SU-DHL-6 (cell line): ENCODE results near the gene OR2H2.

Experiments
- H2AFZ ChIP-seq: fragments of 200-600 bp; sonication (generic); 2 replicates; pipeline ENCODE4 v1.6.1; 2014; ENCODE audit warnings: low read depth, mild to moderate bottlenecking, moderate library complexity, mixed read lengths, antibody characterized with exemption, low read length; ENCODE audit not compliant: severe bottlenecking
- H3F3A ChIP-seq: fragments of 200-600 bp; shearing (Covaris generic); 2 replicates; pipeline ENCODE4 v1.6.0; 2016; ENCODE audit warnings: antibody characterized with exemption, mild to moderate bottlenecking; ENCODE audit not compliant: insufficient read depth
- H3K27ac ChIP-seq: fragments of 200-600 bp; sonication (generic); 2 replicates; pipeline ENCODE4 v1.5.1; 2016; ENCODE audit warnings: low read depth, mild to moderate bottlenecking, low read length, moderate library complexity, mixed read lengths
- H3K27me3 ChIP-seq: fragments of 200-600 bp; sonication (generic), shearing (Covaris generic); 2 replicates; pipeline ENCODE4 v1.6.0; 2014; ENCODE audit warnings: mild to moderate bottlenecking, low read length
- H3K36me3 ChIP-seq: fragments of 200-600 bp; sonication (generic); 2 replicates; pipeline ENCODE4 v1.6.1; 2014; ENCODE audit warnings: mild to moderate bottlenecking, low read length, mixed read lengths
- H3K4me2 ChIP-seq: fragments of 300-600, 200-600 bp; shearing (Covaris generic), sonication (generic); 2 replicates; pipeline ENCODE4 v1.6.0; 2014; ENCODE audit warnings: low read length, low read depth, mild to moderate bottlenecking; ENCODE audit not compliant: poor library complexity, severe bottlenecking
- H3K4me3 ChIP-seq: fragments of 200-600 bp; sonication (generic); 2 replicates; pipeline ENCODE4 v1.5.1; 2014; ENCODE audit warnings: antibody characterized with exemption, low read length, mild to moderate bottlenecking, mixed read lengths; ENCODE audit not compliant: insufficient read depth, poor library complexity, severe bottlenecking
- H3K79me2 ChIP-seq: fragments of 200-600 bp; sonication (generic); 2 replicates; pipeline ENCODE4 v1.6.1; 2014; ENCODE audit warnings: mild to moderate bottlenecking, low read length, moderate library complexity; ENCODE audit not compliant: insufficient read depth
- H3K9ac ChIP-seq: fragments of 200-600 bp; sonication (generic); 2 replicates; pipeline ENCODE4 v1.7.0; 2014; ENCODE audit warnings: mild to moderate bottlenecking, low read length
- H3K9me2 ChIP-seq: fragments of 200-600 bp; sonication (generic); replicated peaks from 2 replicates; pipeline ENCODE4 v1.6.1; 2014; ENCODE audit warnings: low read length; ENCODE audit not compliant: insufficient read depth
- H3K9me3 ChIP-seq: fragments of 200-600 bp; sonication (generic); 2 replicates; pipeline ENCODE4 v1.6.1; 2014; ENCODE audit warnings: low read length, mixed read lengths; ENCODE audit not compliant: insufficient read depth
- H4K20me1 ChIP-seq: fragments of 200-600 bp; sonication (generic); 2 replicates; pipeline ENCODE4 v1.6.1; 2014; ENCODE audit warnings: low read depth, mild to moderate bottlenecking, antibody characterized with exemption, low read length, moderate library complexity, mixed read lengths
- EZH2phosphoT487 ChIP-seq: fragments of 200-600 bp; sonication (generic), shearing (Covaris generic); conservative IDR thresholded peaks from 2 replicates; pipeline ENCODE4 v1.6.1; 2018; ENCODE audit warnings: mild to moderate bottlenecking, antibody characterized with exemption, low read length, moderate library complexity, mixed read lengths
- TF ChIP-seq, protein P1 (sequence below): fragments of 200-600 bp; sonication (generic); IDR thresholded peaks from one replicate; pipeline ENCODE4 v1.5.1; 2017; ENCODE audit warnings: antibody characterized with exemption, mild to moderate bottlenecking, low read length, moderate library complexity; ENCODE audit not compliant: insufficient read depth, poor library complexity, severe bottlenecking

The OR2H2 gene

DNA sequence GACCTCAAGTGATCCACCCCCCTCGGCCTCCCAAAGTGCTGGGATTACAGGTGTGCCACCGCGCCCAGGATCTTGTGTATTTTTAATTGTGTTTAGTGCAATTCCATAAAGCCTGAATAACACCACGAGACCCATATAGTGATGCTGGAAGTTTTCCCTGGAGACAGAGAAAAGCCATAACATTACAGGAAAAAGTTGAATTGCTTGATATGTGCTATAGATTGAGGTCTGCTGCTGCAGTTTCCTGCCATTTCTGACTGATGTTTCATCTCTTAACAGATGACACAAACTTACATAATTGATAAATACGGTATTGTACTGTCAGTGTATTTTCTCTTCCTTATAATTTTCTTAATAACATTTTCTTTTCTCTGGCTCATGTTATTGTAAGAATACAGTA lies 18.1 kb upstream of the OR2H2 start:
- Histone ChIP-seq H2AFZ (no peak overlapping the region), H3K79me2 (no peaks in the 10 kb centered on the region), H3F3A (no peaks in the 10 kb centered on the region), H3K36me3 (no peaks in the 10 kb centered on the region), H3K4me2 (no peak overlapping the region), H3K27me3 (0 out of 2 replicates have a peak, but pooled peaks cover 3% of the 10 kb centered on the region), H3K9me2 (no peaks in the 10 kb centered on the region), H3K4me3 (no peak overlapping the region), H3K27ac (no peak overlapping the region), H3K9ac (no peak overlapping the region), H3K9me3 (no peaks in the 10 kb centered on the region), H4K20me1 (no peaks in the 10 kb centered on the region)
- TF ChIP-seq, protein P1, sequence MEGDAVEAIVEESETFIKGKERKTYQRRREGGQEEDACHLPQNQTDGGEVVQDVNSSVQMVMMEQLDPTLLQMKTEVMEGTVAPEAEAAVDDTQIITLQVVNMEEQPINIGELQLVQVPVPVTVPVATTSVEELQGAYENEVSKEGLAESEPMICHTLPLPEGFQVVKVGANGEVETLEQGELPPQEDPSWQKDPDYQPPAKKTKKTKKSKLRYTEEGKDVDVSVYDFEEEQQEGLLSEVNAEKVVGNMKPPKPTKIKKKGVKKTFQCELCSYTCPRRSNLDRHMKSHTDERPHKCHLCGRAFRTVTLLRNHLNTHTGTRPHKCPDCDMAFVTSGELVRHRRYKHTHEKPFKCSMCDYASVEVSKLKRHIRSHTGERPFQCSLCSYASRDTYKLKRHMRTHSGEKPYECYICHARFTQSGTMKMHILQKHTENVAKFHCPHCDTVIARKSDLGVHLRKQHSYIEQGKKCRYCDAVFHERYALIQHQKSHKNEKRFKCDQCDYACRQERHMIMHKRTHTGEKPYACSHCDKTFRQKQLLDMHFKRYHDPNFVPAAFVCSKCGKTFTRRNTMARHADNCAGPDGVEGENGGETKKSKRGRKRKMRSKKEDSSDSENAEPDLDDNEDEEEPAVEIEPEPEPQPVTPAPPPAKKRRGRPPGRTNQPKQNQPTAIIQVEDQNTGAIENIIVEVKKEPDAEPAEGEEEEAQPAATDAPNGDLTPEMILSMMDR: no peak
- TF ChIP-seq EZH2phosphoT487: no peak

DNA sequence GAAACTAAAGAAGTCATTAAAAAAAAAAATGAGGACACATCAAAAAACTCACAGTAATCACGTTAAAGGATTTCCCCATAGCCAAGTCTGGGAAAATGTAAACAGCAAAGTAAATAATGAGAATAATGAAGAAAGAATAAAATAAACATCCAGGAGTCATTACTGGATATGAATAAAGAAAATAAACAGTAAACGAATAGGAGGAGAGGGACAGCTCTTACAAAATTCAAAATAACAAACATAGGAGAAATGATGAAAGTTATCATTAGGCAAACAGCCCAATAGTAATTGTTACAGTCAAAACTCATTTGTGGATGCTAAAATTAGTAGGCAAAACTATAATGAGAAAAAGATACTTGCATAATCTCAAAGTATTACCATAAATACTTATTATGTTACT lies 17.4 kb upstream of the OR2H2 start:
- Histone ChIP-seq H2AFZ (no peak overlapping the region), H3F3A (no peaks in the 10 kb centered on the region), H3K27ac (no peak overlapping the region), H3K36me3 (no peaks in the 10 kb centered on the region), H3K4me2 (no peak overlapping the region), H3K9me3 (no peaks in the 10 kb centered on the region), H3K79me2 (no peaks in the 10 kb centered on the region), H3K9ac (no peak overlapping the region), H4K20me1 (no peaks in the 10 kb centered on the region), H3K9me2 (no peaks in the 10 kb centered on the region), H3K4me3 (no peak overlapping the region), H3K27me3 (0 out of 2 replicates have a peak, but pooled peaks cover 3% of the 10 kb centered on the region)
- no peak for TF ChIP-seq EZH2phosphoT487
- TF ChIP-seq, protein P1: no peak

DNA sequence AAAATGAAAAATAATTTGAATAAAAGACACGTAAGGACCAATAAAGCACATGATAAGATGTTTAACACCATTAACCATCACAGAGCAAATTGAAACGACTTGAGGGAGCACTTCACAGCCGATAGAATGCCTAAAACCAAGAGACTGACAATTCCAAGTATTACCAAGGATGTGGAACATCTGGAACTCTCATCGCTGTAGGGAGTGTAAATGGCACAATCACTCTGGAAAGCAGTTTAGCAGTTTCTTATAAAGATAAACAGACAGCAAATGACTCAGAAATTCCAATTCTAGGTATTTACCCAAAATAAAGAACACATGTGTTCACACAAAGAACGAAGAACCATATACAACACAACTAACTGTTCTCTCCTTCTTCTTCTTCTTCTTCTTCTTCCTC lies 16.9 kb upstream of the OR2H2 start:
- Histone ChIP-seq H3K27me3 (0 out of 2 replicates have a peak, but pooled peaks cover 3% of the 10 kb centered on the region), H3K4me3 (no peak overlapping the region)
- no peak for TF ChIP-seq EZH2phosphoT487
- TF ChIP-seq, protein P1: no peak

More for the DNA sequence above, 16.9 kb upstream of the OR2H2 start:
- Histone ChIP-seq H3K9me2 (no peaks in the 10 kb centered on the region), H3F3A (no peaks in the 10 kb centered on the region), H2AFZ (no peak overlapping the region), H3K36me3 (no peaks in the 10 kb centered on the region), H3K9ac (no peak overlapping the region), H4K20me1 (no peaks in the 10 kb centered on the region), H3K4me2 (no peak overlapping the region), H3K9me3 (no peaks in the 10 kb centered on the region), H3K79me2 (no peaks in the 10 kb centered on the region), H3K27ac (no peak overlapping the region)
